HS-5 (cell line): ENCODE measurements around the gene TTC12.

Source experiments
- DNase-seq: peaks from one replicate; pipeline ENCODE4 v3.0.0-alpha.2; 2012; ENCODE audit warnings: low read depth

TTC12 gene

DNA sequence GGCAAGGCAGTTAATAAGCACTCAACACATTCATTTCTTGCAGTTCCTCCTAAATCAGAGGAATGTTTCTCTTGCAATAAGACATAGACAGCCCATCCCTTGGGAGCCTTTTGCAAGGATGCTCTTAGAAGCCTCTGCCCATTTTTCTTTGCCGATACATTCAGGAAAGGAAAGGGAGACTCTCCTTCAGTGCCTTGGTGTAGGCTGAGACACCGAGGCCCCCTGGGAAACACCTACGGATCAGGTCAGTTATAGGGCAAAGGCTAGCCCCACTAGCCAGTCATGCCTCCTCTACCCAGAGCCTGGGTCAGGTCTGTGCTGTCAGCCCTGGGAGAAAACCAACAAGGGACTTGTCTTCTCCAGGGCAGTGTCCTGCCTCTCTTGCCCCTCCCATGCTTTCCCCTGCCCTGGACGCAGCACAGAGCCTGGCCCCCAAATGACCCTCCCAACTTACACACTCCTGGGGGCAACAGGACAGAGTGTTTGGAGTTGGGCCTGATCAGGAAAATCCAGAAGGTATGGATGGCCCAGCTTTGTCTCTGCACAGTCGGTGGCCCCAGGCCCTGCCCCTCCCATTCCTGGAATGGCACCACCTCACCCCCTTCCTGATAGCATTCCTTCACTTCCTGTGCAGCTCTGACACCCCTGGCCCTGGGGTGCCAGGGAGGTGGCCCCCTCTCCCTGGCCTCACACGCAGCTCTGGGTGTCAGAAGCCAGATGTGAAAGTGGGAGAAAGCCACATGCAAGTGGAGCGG is 91.5 kb downstream of the TTC12 start:
- no peak for DNase-seq

DNA sequence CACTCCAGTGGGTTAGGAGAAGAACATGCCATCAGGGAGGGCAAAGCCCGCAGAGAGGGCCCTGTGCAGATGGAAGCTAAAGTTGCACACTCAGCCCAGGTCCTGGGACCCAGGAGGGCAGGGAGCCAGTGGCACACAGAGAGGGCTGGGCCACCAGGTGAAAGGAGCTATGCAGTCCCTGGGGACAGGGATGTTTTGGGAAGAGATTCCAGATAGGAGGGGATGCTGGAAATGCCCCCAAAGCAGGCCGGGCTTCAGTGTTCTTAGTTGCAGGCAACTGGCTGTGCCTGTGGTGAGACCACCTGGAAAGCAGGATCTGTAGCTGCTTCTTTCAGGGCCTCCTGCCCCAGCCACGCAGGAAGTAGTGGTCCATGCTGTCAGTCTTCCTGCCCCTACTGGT is 92.8 kb downstream of the TTC12 start:
- DNase-seq = no peak

DNA sequence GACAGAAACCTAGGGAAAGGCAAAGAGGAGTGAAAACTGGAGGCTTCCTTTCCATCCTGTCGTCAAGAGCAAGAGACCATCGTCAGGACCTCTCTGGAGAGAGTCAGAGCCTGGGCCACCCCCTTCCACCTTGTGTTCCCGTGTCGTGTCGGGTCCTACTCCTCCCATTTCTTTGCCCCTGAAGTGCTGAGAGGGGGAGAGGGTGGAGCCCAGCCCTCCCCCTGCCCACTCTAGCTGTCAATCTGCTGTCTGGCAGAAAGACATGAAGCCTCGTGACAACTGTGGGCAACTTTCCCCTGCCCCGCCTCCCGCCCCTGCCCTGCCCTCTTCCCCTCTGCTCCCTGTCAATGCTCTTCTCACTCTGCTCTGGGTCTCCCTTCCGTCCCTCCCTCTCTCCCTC is 93.8 kb downstream of the TTC12 start:
- DNase-seq = no peak

DNA sequence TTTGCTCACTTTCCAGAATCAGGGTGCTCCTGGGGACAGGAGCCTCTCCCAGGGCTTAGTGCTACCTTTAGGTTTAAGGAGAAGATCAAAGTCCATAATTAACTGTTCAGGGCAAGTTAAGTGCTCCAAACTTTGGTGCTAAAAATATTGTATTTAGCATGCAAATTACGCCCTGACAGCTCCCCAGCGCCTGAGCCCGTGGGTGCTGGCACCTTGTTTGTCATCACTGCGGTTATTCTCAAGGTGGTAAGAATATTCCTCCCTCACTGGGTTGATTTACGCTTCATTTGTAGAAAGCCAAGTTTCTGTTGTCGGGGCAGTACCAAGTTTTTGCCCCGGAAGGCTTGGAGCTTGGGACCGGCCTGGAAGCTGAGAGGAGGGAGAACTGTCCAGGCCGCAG is 94.5 kb downstream of the TTC12 start:
- no peak for DNase-seq

DNA sequence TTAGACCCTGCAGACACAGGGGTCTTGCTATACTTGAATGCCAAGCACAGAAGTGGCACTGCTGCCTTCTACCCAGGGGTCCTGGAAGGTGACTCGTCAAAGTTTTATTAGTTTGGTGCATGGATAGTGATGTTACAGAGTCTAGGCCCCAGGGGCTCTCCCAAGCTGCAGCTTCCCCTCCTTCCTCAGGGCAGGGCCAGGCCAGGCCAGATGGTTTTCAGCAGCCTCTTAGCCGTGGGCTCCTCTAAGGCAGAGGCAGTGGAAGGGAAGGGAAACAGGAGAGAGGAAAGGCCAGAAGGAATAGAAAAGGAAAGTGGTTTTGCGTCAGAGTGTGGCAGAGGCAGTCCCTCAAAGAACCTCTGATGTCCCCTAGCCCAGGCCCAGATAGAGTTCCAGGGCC is 95.1 kb downstream of the TTC12 start:
- DNase-seq = no peak

DNA sequence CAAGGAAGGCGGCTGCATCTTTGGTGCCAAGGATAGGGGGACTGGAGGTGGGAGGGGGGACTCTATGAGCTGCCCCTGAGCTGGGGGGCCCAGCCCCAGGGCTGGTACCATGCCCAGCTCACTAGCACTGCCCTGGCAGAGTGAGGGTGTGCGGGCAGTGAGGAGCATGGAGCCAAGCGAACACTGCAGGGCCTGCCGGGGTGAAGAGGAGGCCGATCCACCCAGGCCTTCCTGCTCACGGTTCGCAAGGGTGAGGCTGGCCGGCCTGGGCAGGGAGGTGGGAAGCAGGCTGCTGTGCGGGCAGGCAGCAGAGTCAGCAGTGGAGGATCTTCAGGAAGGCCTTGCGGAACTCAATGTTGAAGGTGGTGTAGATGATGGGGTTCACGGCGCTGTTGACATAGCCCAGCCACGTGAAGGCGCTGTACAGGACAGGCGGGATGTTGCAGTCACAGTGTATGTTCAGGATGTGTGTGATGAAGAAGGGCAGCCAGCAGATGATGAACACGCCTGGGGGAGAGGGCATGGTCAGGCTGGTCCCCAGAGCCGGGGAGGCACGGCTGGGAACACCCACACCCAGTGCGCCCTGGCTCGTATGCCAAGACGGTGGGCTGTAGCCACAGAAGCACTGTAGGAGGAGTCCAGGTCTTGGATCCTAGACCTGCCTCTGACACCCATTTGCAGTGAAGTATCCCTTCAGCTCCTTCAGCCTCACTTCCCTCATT is 96.2 kb downstream of the TTC12 start:
- DNase-seq = no peak

DNA sequence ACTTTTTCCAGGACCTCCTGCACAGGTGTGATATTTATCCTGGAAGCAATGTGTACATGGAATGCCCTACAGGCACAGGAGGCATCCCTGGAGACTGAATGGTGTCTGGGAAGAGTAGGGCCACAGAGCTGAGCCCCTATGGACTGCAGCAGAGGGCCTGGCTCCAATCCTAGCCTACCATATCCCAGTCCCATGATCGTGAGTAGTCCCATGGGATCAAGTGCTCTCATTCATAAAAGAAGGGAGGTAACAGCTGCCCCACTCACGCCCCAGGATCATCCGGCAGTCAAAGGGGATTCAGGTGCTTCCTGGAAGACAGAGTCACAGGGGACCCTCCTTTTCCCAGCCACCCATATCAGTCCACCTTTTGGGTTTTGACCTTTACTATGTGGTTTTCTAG is 97.2 kb downstream of the TTC12 start:
- DNase-seq = no peak

DNA sequence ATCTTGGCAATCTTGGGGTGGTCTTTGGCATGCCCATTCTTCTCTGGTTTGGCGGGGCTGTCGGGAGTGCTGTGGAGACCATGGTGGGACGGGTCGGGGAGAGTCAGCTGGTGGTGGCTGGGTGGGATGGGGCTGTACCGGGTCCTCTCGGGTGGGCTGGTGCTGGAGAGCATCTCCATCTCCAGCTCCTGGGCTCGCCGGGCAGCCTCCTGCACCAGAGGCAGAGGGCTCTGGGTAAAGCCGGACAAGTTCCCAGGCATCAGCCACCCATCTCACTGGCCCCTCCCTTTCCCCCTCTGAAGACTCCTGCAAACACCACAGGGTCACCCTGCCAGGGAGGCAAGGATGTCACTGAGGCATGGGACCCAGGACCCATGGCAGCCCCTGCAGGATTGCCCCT is 98.3 kb downstream of the TTC12 start:
- no peak for DNase-seq

DNA sequence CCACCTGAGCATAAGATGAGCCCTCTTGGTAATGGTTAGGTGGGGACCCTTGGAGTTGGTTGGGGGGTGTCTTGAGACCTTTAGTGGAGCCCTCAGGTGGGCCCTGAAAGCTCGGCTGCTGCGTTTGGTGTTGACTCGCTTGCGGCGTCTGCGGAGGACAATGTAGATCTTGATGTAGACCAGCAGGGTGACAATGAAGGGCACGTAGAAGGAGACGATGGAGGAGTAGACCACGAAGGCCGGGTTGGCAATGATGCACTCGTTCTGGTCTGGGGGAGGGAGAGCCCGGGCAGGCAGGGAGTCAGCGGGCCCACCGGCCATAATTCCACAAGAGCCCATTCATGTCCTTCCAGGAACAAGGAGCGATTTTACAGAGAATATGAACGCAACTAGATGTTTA is 101.0 kb downstream of the TTC12 start:
- DNase-seq = no peak
